G401 (cell line): ENCODE data around the gene PSEN1. TPM values are rescaled to one million over a fixed set of nuclear protein-coding genes. Genes with fewer than 3 reads are reported as not detected.

Source experiments
- DNase-seq: peaks from one replicate; pipeline ENCODE4 v3.0.0-alpha.2; 2015; ENCODE audit warnings: low spot score
- in situ Hi-C: cut with HindIII; loops from 2 replicates; pipeline ENCODE4 v1.10.0; 2016; ENCODE audit warnings: low sequenced_read_pairs, mixed read lengths
- total RNA-seq: library from RNA; depleted of rRNA; stranded (reverse); fragments of >200 nt; shearing (Covaris generic); gene quantifications from 2 replicates; pipeline ENCODE4 v1.2.3, GENCODE V29; 2014; rRNA removed

Gene PSEN1
- total RNA-seq, 1 experiment from 2014 or later, result 38.7 TPM

DNA sequence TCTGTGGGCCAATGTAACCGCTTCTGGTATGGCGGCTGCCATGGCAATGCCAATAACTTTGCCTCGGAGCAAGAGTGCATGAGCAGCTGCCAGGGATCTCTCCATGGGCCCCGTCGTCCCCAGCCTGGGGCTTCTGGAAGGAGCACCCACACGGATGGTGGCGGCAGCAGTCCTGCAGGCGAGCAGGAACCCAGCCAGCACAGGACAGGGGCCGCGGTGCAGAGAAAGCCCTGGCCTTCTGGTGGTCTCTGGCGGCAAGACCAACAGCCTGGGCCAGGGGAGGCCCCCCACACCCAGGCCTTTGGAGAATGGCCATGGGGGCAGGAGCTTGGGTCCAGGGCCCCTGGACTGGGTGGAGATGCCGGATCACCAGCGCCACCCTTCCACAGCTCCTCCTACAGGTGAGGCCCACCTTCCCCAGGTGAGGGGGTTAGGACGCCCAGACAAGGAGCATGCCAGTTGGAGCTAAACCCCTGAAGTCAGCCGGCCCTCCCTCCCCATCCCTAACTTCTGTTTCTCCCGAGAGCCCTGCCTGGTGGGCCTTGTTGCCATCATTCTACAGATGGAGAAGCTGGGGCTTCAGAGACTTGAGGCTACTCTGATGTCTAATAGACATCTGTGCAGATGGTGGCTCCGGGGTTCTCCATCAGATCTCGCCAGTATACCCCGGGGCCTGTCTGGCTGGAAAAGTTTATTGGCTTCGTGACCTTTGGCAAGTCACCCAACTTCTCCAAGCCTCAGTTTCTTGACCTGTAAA is 126.3 kb downstream of the PSEN1 start:
- no peak for DNase-seq

GRCh38 chr14:73263606-73264005 is 127.3 kb downstream of the PSEN1 start:
- DNase-seq, result no peak
- in situ Hi-C loops, result no loop called here

More for the DNA sequence above, 126.3 kb downstream of the PSEN1 start:
- in situ Hi-C loops, result no loop called here

- in situ Hi-C loops, result no loop called here
- no peak for DNase-seq
Observed at GRCh38 chr14:73264080-73264884, 128.0 kb downstream of the PSEN1 start.

- in situ Hi-C loops, result no loop called here
Observed at GRCh38 chr14:73264885-73265720, 128.8 kb downstream of the PSEN1 start.

DNA sequence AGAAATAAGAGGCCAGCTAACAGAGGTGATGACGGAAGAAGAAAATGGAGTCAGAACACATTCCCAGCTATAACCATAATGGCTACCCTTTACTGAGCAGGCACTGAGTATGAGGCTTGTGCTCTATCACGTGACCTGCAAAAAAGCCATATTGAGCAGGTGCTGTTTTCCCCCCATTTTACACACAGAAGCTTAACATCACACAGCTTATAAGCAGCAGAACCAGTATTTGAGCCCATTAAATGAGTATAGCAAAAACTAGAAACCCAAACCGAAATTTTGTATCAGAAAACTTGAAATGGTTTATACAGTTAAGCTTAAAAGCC is 129.4 kb downstream of the PSEN1 start:
- in situ Hi-C loops, result no loop called here
- no peak for DNase-seq

More at GRCh38 chr14:73264885-73265720, 128.8 kb downstream of the PSEN1 start:
- no peak for DNase-seq

GRCh38 chr14:73266317-73266716 is 130.0 kb downstream of the PSEN1 start:
- no peak for DNase-seq
- in situ Hi-C loops, result no loop called here

DNA sequence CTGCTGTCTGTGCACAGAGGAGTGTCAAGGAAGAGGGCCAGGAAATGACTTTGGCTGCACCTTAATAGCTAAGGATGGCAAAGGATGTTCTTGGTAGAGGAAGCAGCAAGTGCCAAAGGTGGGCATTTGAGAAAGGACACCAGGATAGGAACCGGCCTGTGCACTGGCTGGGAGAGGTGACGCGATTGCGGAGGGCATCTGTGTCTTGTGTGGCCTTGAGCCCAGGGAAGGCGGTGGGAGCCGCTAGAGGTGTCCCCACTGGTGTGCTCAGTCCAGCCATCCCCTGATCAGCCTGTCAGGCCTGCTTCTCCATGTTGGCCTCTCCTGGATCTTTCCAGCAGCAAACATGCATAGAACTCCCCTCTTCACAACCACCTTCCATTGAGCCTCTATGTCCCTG is 131.2 kb downstream of the PSEN1 start:
- in situ Hi-C loops, result no loop called here
- DNase-seq, result no peak

DNA sequence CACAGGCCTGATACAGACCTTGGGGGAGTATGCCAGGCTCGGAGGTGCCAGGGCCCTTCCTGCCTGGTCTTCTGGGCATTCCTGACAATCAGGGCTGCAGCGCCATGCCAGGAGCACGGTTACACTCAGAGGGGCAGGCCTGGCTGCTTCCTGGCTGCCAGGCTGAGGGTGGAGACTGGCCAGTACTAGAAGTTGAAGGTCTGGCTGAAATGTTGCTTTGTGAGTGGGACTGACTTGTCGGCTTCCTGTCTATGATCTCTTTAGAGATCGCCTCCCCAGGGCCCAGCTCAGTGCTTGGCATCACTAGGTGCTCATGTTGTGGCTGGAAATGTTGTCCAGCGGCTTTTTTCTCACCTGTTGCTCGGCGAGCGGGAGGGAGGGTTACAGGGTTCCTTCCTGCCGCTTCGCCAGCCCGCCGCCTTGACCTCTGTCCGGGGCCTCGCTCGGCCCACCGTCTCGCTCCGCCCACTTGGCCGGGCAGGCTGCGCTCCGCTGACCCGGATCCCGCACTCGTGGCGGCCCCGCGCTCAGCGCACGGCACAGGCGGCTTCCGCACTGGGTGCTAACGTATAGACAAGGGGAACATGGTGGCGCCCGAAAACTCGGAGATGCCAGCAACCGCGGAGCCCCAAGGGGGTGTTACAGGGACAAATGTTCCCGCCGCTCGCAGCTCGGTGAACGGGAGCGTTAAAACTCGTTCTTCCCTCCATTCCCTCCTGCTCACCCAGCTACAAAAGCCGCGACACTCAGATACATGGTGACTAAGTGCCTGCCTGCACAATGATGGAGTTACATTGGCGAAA is 133.6 kb downstream of the PSEN1 start:
- peak; percentile 43 for DNase-seq
- in situ Hi-C loops, result no loop called here

DNA sequence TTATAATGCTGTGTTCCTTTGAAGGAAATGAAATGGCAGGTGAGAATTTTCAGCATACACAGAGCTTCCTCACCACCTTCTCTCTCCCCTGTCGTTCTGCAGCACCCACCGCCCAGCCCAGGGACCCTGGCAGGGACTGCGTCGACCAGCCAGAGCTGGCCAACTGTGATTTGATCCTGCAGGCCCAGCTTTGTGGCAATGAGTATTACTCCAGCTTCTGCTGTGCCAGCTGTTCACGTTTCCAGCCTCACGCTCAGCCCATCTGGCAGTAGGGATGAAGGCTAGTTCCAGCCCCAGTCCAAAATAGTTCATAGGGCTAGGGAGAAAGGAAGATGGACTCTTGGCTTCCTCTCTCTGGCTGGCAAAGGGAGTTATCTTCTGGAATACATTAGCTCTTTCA is 136.1 kb downstream of the PSEN1 start:
- DNase-seq, result no peak
- in situ Hi-C loops, result no loop called here

Other genes with a start within 250 kb of the PSEN1 start
- not detected in 2 replicates for gene DPF3, start 242.4 kb upstream of the PSEN1 start, total RNA-seq
- gene DCAF4, start 210.0 kb upstream of the PSEN1 start, total RNA-seq, result 17.0 and 24.8 TPM in 2 replicates
- gene ZFYVE1, start 109.4 kb upstream of the PSEN1 start, total RNA-seq, result 8.4 and 13.1 TPM in 2 replicates
- gene RBM25, start 78.0 kb upstream of the PSEN1 start, total RNA-seq, result 9.9 and 12.3 TPM in 2 replicates
- gene PAPLN, start 101.0 kb downstream of the PSEN1 start, total RNA-seq, result not detected in 2 replicates